Activated CD8-positive, alpha-beta memory T cell treated with anti-CD3 and anti-CD28 coated beads for 24 hours (primary cell): Measurements from ENCODE around the gene OR2L8.

Experiments
- DNase-seq: peaks from one replicate; pipeline ENCODE4 v3.0.0-alpha.2; 2020

The OR2L8 gene, protein sequence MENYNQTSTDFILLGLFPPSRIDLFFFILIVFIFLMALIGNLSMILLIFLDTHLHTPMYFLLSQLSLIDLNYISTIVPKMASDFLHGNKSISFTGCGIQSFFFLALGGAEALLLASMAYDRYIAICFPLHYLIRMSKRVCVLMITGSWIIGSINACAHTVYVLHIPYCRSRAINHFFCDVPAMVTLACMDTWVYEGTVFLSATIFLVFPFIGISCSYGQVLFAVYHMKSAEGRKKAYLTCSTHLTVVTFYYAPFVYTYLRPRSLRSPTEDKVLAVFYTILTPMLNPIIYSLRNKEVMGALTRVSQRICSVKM

DNA sequence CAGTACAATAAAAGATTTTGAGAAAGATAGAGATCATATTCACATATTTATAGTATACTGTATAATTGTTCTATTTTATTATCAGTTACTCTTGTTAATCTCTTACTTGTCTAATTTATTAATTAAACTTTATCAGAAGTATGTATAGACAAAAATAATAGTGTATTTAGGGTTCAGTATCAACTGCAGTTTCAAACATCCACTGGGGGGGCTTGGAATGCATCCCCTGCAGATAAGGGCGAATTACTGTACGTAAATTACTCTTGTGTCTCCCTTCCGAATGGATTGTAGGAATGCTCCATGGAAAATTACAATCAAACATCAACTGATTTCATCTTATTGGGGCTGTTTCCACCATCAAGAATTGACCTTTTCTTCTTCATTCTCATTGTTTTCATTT is at the start of gene OR2L8:
TSS of gene OR2L8 (plus strand) at position 301 of the 400 bp plus-strand sequence. CDS start at position 301, 0 bp downstream.
- DNase-seq = no peak

DNA sequence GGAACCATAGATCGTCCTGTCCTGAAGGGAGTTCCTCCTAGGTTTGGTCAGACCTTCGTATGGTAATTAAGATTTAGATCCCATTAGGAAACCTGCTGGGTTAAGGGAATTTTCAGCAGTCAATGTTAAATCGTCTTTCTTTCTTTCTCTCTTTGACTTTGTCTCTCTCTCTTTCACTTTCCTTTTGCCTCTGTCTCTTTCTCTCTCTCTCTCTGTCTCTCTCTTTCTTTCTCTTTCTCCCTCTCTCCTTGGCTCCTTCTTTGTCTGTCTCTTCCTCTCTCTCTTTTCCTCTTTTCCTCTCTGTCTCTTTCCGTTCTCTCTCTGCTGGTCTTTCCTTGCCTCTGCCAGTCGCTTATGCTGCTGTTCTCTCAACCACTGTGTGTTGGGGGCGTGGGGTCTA is 44.5 kb upstream of the OR2L8 start:
- DNase-seq = no peak

DNA sequence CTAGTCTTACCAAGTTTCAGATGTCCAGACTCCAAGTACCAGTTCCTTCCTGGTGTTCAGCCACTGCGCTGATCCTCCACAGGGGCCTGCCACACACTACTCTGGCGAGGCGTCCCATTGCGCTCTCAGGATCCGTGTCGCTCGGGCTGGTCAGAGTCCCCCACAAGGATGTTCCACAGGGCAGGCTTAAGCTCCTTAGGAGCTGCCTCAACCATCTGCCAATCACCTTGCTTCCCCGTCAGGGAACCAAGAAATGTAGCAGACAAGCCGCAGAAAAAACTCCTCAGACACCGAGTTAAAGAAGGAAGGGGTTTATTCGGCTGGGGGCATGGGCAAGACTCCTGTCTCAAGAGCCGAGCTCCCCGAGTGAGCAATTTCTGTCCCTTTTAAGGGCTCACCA is 43.5 kb upstream of the OR2L8 start:
- DNase-seq = no peak

DNA sequence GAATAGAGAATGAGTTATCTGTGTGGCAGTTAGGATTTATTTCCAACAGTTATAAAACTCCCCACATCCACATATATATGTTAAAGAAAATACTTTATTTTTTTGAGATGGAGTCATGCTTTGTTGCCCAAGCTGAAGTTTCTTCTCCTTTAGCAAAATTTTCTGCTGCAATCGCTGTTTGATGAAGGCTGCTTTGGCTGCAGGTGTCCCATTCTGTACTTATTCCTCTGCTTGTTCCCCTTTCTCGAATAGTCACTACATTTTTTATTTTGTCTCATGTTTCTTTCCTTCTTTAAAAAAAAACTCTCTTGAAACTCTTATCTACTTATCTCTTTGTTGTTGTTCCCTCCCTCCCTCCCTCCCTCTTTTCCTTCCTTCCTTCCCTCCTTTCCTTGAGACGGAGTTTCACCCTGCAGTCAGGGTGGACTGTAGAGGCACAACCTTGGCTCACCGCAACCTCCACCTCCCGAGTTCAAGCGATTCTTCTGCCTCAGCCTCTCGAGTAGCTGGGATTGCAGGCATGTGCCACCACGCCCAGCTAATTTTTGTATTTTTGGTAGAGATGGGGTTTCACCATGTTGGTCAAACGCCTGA is 42.7 kb upstream of the OR2L8 start:
- peak; percentile 60 for DNase-seq

DNA sequence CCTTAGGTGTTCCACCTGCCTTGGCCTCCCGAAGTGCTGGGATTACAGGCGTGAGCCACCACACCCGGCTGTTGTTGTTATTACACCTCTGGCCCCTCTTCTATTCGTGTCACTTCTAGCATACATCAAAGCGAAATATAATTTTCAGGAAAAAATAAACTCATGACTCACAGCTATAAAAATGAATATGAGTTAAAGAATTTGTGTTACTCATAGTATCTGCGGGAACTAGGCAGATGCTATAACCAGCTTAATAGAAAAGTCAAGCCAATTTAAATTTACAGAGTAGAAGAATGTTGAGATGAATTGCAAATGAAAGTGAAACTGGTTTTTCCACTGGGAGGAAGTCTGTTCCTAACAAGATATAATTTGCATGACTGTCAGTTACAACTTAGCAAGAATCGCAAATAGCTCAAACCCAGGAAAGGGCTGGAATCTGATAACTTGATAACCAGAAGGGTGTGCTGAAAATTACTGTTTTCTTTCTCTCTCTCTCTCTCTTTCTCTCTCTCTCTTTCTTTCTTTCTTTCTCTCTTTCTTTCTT is 42.1 kb upstream of the OR2L8 start:
- no peak for DNase-seq

DNA sequence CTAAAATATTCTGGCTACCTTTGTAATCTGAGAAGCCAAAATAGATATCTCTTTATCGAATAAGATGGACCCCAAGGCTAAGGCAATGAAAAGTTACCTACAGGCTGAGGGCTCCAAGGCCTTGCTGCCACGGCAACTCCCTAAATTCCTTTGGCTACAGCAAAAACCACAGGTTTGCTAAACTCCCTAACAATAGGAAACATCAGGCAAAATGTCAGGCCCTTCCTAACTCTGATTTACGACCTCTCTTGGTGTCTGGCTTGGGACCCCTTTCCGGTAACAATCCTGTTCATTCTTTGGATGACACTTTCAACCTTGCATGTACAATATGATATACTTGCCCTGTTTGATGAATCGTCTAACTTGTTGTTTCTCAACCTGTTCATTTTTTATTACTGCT is 39.9 kb upstream of the OR2L8 start:
- DNase-seq = no peak

DNA sequence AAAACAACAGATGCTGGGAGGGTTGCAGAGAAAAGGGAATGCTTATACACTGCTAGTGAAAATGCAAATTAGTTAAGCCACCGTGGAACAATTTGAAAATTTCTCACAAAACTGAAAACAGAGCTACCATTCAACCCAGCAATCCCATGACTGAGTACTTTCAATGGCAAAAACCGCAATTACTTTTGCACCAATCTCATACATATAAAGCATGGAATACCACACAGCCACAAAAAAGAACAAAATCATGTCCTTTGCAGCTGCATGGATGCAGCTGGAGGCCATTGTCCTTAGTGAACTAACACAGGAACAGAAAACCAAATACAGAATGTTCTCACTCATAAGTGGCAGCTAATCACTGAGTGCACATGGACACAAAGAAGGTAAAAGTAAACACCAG is 34.9 kb upstream of the OR2L8 start:
- no peak for DNase-seq

DNA sequence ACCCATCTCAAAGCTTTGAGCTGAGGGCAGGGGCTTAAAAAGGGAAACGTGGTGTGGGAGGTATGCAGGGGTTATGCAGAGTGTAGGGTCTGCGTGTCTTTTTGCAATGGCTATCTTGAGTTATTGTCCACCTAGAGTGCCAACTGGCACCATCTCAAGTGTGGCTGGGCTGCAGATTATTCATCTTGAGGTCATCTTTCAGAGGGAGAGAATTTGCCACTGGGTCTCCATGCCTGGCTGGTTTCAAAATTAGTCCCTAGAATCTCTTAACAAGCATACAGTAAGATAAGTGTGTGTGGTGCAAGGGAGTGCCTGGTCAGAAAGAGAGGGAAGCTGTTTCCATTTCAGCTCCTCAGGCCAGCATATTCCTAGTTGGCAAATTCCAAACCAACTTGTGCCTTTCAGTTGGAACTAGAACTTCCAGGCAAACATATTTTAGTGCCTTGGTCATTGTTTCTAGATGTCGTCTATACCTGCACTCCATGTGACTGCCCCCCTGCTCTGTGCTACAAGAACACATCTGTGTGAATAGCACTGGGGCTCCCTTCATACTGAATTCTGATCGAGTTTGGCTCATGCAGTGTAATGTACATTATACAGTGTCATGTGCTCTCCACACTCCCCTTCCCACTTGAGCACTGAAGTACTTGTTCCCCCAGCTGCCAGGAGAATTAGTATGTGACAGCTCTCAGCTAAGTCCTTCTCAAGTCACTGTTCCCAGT is 33.6 kb upstream of the OR2L8 start:
- no peak for DNase-seq

DNA sequence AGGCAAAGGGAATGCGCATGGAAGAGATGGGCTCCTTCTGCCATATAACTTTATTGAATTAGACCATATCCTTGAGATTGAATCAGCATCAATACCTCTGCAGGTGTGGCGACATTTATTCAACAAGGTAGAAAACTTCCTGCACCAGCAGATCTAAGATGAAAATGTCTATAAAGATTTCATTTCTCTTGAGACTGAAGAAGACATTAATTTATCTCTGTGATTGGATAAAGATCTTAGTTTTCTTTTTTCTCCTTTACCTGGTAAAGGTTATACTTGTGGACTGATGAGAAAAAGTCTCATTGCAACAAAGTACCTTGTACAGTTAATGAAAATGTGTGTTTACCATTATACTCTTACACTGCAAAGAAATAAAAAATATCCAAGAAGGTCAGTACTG is 28.7 kb upstream of the OR2L8 start, which contains the start of gene OR2T8:
TSS of gene OR2T8 (plus strand) at position 301 of the 400 bp plus-strand sequence. CDS start 766 bp downstream, outside the sequence.
- no peak for DNase-seq

DNA sequence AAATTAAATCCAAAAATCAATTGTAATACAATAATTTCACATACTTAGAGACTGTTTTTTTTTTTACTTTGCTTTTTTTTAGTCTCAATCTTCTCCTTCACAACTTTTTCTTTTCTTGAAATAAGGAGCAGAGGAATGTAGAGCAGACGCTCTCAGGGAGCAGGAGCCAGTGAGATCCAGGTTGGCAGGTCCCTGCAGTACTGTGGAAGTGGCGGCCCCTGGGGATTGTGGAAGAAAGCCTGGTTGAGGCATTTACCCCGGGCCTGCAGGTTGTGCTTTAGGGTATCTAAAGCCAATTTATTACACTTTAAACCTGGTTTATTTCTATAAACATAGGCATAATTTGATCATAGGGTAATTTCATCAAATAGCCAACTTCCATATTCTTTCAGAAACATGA is 24.7 kb upstream of the OR2L8 start:
- DNase-seq = no peak

DNA sequence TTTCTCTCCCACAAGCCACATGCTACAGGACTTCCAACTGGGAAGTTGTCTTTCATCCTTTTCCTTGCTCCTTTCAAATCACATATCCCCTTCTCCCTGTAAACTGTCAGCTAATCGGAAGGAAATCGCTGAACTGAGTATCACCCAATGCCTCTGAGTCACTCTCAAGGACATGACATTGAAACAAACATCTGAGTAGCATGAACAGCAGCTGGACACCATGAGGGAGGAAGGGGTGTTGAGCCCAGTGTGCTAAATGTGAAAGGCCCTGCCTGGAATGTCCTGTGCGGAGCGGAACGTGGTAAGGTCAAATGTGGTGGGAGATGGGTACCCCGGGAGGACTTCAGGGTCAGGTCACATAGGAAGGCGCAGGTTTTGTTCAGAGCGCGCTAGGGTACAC is 23.8 kb upstream of the OR2L8 start, which contains the start of gene OR2AJ1:
TSS of gene OR2AJ1 (plus strand) at position 22 of the 400 bp plus-strand sequence. CDS start 8,880 bp downstream, outside the sequence.
- DNase-seq = no peak

DNA sequence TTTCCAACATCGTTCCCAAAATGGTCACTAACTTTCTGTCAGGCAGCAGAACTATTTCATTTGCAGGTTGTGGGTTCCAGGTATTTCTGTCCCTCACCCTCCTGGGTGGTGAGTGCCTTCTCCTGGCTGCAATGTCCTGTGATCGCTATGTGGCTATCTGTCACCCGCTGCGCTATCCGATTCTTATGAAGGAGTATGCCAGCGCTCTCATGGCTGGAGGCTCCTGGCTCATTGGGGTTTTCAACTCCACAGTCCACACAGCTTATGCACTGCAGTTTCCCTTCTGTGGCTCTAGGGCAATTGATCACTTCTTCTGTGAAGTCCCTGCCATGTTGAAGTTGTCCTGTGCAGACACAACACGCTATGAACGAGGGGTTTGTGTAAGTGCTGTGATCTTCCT is 14.7 kb upstream of the OR2L8 start:
- DNase-seq = no peak

DNA sequence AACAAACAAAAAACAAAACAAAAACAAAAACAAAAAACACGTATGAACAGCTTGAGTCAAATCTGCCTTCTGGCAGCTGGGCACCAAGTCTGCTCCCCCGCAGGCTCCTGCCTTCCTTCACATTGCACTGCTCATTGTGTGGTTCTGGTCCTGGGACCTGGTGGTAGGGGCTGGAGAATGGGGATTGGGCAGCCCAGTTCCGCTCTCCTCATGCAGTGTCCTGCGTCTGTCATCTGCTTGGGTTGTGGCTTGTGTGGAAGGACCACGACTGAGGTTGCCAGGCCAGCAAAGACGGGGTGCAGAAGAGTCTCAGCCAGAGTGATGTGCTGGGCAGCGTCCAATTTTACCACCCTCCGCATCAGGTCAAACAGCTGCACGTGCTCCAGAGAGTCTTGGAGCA is 12.9 kb upstream of the OR2L8 start:
- no peak for DNase-seq

DNA sequence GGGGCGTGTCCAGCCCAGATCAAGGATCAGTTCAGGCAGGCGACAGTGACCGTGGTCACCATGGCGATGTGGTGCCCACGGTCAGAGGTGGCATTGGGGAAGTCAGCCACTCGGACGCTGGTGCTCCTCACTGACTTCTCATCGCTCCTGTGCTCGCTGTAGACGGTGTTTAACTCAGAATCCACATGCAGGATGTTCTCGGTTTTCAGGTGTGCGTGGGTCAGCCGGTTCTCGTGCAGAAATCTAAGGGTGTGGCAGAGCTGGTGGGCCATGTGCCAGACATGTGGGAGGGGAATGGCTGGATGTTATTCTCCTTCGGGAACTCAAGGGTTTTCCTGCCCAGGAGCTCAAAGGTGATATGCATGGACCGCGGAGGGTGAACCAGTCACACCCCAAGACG is 12.2 kb upstream of the OR2L8 start:
- no peak for DNase-seq

DNA sequence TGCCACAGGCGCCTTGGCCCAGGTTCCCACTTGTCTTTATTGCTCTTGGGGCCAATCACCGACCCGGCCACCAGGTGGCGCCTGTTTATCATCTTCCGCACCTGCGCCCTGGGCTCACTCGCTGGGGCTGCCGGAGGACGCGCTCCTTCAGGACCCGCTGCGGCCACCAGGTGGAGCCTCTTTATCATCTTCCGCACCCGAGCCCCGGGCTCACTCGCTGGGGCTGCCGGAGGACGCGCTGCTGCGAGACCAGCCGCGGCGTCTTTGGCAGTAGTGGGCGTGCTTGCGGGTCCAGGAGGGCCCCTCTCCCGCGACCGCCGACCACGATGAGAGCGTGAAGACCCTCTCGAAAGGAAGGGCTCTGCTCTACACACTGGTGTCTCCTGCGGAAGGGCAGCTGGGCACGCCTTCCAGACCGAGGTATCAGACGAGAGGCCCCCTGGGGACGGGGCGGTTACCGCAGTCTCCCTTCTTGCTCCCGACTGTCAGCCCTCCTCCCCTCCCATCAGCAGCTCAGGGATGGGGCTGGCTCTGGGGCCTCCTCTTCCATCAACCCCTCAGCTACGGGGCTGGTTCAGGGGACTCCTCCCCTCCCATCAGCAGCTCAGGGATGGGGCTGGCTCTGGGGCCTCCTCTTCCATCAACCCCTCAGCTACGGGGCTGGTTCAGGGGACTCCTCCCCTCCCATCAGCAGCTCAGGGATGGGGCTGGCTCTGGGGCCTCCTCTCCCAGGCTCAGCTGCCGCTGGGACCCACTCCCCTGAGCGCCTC is 11.5 kb upstream of the OR2L8 start:
- DNase-seq = peak; percentile 96

DNA sequence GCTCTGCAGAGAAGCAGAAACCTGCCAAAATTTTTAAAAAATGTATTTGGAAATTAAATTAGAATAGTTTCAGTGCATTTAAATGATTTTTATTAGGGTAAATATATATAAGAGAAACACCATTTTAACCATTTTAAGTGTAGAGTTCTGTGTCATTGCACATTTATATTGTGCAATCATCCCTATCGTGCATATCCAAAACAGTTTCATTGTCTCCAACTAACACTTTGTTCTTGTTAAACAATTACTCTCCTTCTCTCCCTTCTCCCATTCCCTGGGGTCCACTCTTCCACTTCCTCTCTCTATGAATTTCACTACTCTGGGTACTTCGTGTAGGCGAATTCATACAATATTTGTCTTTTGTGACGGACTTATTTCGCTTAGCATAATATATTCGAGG is 6.0 kb upstream of the OR2L8 start:
- no peak for DNase-seq

DNA sequence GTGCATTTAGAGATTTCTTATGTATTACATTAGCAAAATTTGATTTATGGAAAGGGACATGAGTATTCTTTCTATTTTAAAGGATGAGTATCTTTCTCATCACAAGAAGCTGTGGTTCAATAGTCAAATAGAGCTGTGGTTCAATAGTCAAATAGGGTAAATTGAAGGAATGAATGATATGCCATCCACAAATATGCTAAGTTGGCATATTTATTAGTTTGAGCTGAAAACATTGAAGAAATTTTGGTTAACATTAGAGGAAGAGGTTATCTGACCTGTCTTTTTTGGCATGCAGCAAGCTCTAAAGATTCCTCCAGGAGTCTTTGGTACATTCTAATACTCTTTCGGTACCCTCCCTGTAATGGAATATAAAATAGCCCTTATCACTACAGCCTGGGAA is 4.8 kb downstream of the OR2L8 start:
- no peak for DNase-seq

DNA sequence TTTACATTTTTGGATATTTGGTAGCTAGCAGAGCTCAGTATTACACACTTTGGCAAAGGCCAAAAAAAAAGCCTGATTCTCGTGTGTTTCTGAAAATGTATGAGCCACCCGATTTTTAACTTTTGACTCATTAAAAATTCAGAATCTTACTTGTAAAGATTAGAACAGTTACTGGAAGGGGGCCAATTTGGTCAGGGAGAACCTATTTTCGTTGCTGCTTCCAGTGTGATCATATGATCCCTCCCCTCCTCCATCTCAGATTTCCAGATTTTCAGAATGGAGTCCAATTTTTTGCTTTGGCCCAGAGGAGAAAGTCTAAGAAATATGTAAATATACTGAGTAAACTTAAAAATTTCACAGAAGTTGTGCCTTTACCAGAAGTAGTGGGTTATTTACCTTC is 13.1 kb downstream of the OR2L8 start:
- DNase-seq = no peak

DNA sequence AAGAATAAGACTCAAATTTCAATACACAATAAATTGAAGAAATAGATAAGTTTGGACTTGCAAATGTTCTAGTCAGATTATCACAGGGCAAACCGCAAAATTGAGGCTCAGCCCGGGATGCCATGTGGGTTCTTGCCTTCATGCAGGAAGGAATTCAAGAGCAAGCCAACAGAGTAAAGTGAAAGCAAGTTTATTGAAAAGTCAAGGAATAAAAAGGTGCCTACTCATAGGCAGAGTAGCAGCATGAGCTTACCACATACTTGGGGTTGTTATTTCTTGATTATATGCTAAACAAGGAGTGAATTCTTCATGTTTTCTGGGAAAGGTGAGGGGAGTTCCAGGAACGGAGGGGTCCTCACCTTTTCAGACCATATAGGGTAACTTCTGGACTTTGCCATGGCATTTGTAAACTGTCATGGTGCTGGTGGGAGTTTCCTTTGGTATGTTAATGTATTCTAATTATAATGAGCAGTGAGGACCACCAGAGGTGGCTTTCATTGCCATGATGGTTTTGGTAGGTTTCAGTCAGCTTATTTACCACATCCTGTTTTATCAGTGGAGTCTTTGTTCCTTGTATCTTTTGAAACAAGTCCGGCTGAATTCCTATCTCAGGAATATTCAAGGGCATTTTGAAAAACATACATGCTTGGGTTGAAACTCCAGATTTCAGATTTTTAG is 14.4 kb downstream of the OR2L8 start:
- DNase-seq = no peak

DNA sequence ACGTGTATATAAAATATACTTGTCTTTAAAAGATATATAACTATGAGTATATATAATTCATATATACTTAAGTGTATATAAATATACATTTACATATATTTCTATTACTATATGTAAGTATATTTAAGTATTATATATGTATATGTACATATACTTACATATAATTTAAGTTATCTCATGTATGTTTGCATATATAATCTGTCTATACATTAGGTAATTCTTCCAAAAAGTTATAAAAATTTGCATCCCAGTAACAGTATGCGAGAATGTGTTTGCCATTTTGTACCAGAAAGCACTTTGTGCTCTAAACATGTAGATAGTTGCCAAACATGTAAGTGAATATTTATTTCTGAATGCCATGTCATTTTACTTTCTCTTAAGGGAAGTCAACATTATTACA is 16.3 kb downstream of the OR2L8 start, which contains the start of gene OR2AK2:
TSS of gene OR2AK2 (plus strand) at position 301 of the 400 bp plus-strand sequence. CDS start 144 bp downstream, outside the sequence.
- no peak for DNase-seq

DNA sequence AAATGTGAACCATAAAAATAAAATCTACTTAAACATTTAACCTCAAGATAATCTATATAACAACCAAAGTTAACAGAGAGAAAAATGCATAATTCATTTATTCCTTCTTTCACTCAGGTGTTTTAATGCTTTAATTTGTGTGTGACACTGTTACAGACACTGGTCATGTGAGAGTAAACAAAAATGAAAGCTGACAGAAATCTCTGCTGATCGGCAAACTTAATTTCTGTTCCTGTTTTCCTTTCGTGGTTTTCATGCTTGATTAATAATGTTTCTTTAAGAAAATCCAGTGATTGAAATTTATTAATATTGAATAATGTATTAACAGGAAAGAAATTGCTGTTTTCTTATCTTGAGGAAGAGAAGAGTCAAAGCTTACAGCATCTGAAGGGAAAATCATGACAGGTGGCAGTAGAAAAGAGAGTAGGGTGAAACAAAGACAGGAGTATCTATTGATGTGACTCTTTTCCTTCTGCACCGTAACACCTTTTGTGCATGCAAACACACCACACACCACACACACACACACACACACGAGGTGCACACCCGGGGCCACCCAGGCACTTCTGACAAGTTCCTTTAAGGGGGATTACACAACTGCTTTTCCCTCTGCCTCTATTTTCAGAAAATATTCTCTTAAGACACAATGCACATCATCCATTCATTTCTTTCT is 18.0 kb downstream of the OR2L8 start:
- no peak for DNase-seq

DNA sequence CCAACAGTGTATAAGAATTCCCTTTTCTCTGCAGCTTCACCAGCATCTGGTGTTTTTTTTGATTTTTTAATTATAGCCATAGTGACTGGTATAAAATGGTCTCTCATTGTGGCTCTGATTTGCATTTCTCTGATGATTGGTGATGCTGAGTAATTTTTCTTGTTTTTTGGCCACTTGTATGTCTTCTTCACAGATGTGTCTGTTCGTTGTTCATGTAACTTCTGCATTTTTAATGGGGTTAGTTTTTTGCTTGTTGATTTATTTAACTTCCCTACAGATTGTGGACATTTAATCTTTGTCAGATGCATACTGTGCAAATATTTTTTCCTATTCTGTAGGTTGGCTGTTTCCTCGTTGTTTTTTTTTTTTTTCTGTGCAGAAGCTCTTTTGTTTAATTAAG is 44.3 kb downstream of the OR2L8 start:
- no peak for DNase-seq
